T-helper 2 cell treated with Interferon-gamma antibody and Interleukin-4, amounts not matched to agents 100 ng/mL and 5 ng/mL, for 36 hours (primary cell): ENCODE data around the gene ADIPOR2. TPM values are rescaled to one million over a fixed set of nuclear protein-coding genes. Genes with fewer than 3 reads are reported as not detected.

Source experiments
- total RNA-seq: library from RNA; stranded (reverse); gene quantifications from 2 replicates; pipeline ENCODE4 v1.2.3, GENCODE V29; 2022

Gene ADIPOR2
- total RNA-seq, 1 donor from 2014 or later = 64.5 TPM

Other genes starting within 250 kb of the ADIPOR2 start
- 22.2 and 22.8 TPM in 2 replicates for gene FBXL14, start 96.5 kb upstream of the ADIPOR2 start, total RNA-seq
- gene WNT5B, start 61.8 kb upstream of the ADIPOR2 start, total RNA-seq = 0.27 and 0.75 TPM in 2 replicates
- not detected in 2 replicates for gene LRTM2, start 129.5 kb downstream of the ADIPOR2 start, total RNA-seq
- 12.3 and 15.3 TPM in 2 replicates for gene CACNA2D4, start 227.6 kb downstream of the ADIPOR2 start, total RNA-seq